Loucy (cell line): ENCODE results near the gene ARHGEF25.

Experiments used
- H2AFZ ChIP-seq: fragments of 200-600 bp; sonication (generic); 2 replicates; pipeline ENCODE4 v1.6.0; 2016; ENCODE audit warnings: antibody characterized with exemption, mild to moderate bottlenecking, low read length, moderate library complexity
- H3F3A ChIP-seq: fragments of 200-600 bp; 2 replicates; pipeline ENCODE4 v1.6.0; 2016; ENCODE audit warnings: antibody characterized with exemption, low read depth, mild to moderate bottlenecking
- H3K27me3 ChIP-seq: fragments of 200-600 bp; sonication (generic); 2 replicates; pipeline ENCODE4 v1.6.1; 2014; ENCODE audit warnings: low read length, mild to moderate bottlenecking; ENCODE audit not compliant: insufficient read depth, poor library complexity, severe bottlenecking
- H3K36me3 ChIP-seq: fragments of 200-600 bp; sonication (generic); 2 replicates; pipeline ENCODE4 v1.6.1; 2016; ENCODE audit warnings: low read length; ENCODE audit not compliant: insufficient read depth
- H3K4me1 ChIP-seq: fragments of 200-600 bp; sonication (generic); 2 replicates; pipeline ENCODE4 v1.5.1; 2014; ENCODE audit warnings: low read length, mild to moderate bottlenecking; ENCODE audit not compliant: insufficient read depth, poor library complexity, severe bottlenecking
- H3K4me2 ChIP-seq: fragments of 200-600 bp; sonication (generic); 2 replicates; pipeline ENCODE4 v1.6.0; 2014; ENCODE audit warnings: antibody characterized with exemption, low read length, low read depth, mild to moderate bottlenecking; ENCODE audit not compliant: poor library complexity, severe bottlenecking
- H3K4me3 ChIP-seq: fragments of 200-600 bp; sonication (generic); 2 replicates; pipeline ENCODE4 v1.5.1; 2014; ENCODE audit warnings: low read length, mild to moderate bottlenecking, mixed read lengths; ENCODE audit not compliant: poor library complexity, severe bottlenecking
- H3K79me2 ChIP-seq: fragments of 200-600 bp; sonication (generic); 2 replicates; pipeline ENCODE4 v1.6.1; 2014; ENCODE audit warnings: low read length; ENCODE audit not compliant: insufficient read depth
- H3K9ac ChIP-seq: fragments of 200-600 bp; sonication (generic); 2 replicates; pipeline ENCODE4 v1.6.0; 2014; ENCODE audit warnings: mild to moderate bottlenecking, low read depth, low read length, moderate library complexity; ENCODE audit not compliant: poor library complexity, severe bottlenecking
- H3K9me2 ChIP-seq: fragments of 200-600 bp; sonication (generic); replicated peaks from 2 replicates; pipeline ENCODE4 v1.6.1; 2016; ENCODE audit warnings: low read depth, low read length, mixed read lengths
- H3K9me3 ChIP-seq: fragments of 200-600 bp; sonication (generic); 2 replicates; pipeline ENCODE4 v1.6.1; 2014; ENCODE audit warnings: mild to moderate bottlenecking, antibody characterized with exemption, low read length, low read depth; ENCODE audit not compliant: insufficient read depth
- H4K20me1 ChIP-seq: fragments of 200-600 bp; sonication (generic); 2 replicates; pipeline ENCODE4 v1.6.0; 2014; ENCODE audit warnings: antibody characterized with exemption, low read length, mild to moderate bottlenecking; ENCODE audit not compliant: insufficient read depth, poor library complexity, severe bottlenecking
- CTCF ChIP-seq: fragments of 200-600 bp; sonication (generic); conservative IDR thresholded peaks from 2 replicates; pipeline ENCODE4 v1.5.1; 2014; ENCODE audit warnings: mild to moderate bottlenecking, antibody characterized with exemption, low read length
- EZH2phosphoT487 ChIP-seq: fragments of 200-600 bp; IDR thresholded peaks from 2 replicates; pipeline ENCODE4 v1.6.1; 2018; ENCODE audit warnings: antibody characterized with exemption, mild to moderate bottlenecking, moderate library complexity, borderline replicate concordance

Gene ARHGEF25

GRCh38 chr12:57606821-57607220, 4.4 kb upstream of the ARHGEF25 start:
- H2AFZ ChIP-seq: no peak overlapping the region
- H3K27me3 ChIP-seq: no peaks in the 10 kb centered on the region
- H3K36me3 ChIP-seq: peaks cover 8% of the 10 kb centered on the region; the same call in 1 of the 2 replicates
- no peaks in the 10 kb centered on the region for H3K9me3 ChIP-seq
- H3K9me2 ChIP-seq: no peaks in the 10 kb centered on the region
- TF ChIP-seq CTCF (no peak), EZH2phosphoT487 (no peak)
- H3K4me3 ChIP-seq: no peak overlapping the region
- H3F3A ChIP-seq: no peaks in the 10 kb centered on the region
- no peaks in the 10 kb centered on the region for H3K79me2 ChIP-seq
- no peaks in the 10 kb centered on the region for H4K20me1 ChIP-seq
- no peak overlapping the region for H3K4me2 ChIP-seq
- no peak overlapping the region for H3K9ac ChIP-seq
- peaks cover 29% of the 10 kb centered on the region for H3K4me1 ChIP-seq

GRCh38 chr12:57607958-57608663, 3.1 kb upstream of the ARHGEF25 start:
- Histone ChIP-seq H3K27me3 (no peaks in the 10 kb centered on the region), H2AFZ (no peak overlapping the region), H3K4me1 (peaks cover 37% of the 10 kb centered on the region), H3K4me3 (no peak overlapping the region), H3K79me2 (no peaks in the 10 kb centered on the region), H3F3A (no peaks in the 10 kb centered on the region), H3K9me3 (no peaks in the 10 kb centered on the region), H3K9ac (no peak overlapping the region), H4K20me1 (no peaks in the 10 kb centered on the region), H3K4me2 (no peak overlapping the region), H3K36me3 (no peaks in the 10 kb centered on the region), H3K9me2 (no peaks in the 10 kb centered on the region)
- TF ChIP-seq EZH2phosphoT487 (no peak), CTCF (no peak)

- Histone ChIP-seq H3K79me2 (no peaks in the 10 kb centered on the region), H3F3A (no peaks in the 10 kb centered on the region), H2AFZ (no peak overlapping the region), H4K20me1 (no peaks in the 10 kb centered on the region), H3K27me3 (no peaks in the 10 kb centered on the region), H3K36me3 (no peaks in the 10 kb centered on the region), H3K4me1 (peaks cover 35% of the 10 kb centered on the region), H3K9ac (no peak overlapping the region), H3K4me2 (no peak overlapping the region), H3K9me3 (no peaks in the 10 kb centered on the region), H3K9me2 (no peaks in the 10 kb centered on the region), H3K4me3 (no peak overlapping the region)
- TF ChIP-seq CTCF (no peak), EZH2phosphoT487 (no peak)
Observed at GRCh38 chr12:57609101-57609780, 2.0 kb upstream of the ARHGEF25 start.
